Nephron (organoid): Measurements from ENCODE around the gene ASAP2.

Experiments
- H3K27ac Mint-ChIP-seq, 3 experiments: 2 replicates each; pipeline ENCODE4 v1.8.0; 2020; ENCODE audit warnings: mixed read lengths in 3 of 3, mild to moderate bottlenecking in 2 of 3, moderate library complexity in 1 of 3
- H3K27me3 Mint-ChIP-seq: 2 replicates; pipeline ENCODE4 v1.8.0; 2021; ENCODE audit warnings: low read depth, mild to moderate bottlenecking, moderate library complexity, mixed read lengths
- H3K36me3 Mint-ChIP-seq: 2 replicates; pipeline ENCODE4 v1.8.0; 2020; ENCODE audit warnings: low read depth, mixed read lengths
- H3K4me1 Mint-ChIP-seq: 2 replicates; pipeline ENCODE4 v1.8.0; 2020; ENCODE audit warnings: mixed read lengths
- H3K4me3 Mint-ChIP-seq, 3 experiments: 2 replicates each; pipeline ENCODE4 v1.8.0; 2020; ENCODE audit warnings: mild to moderate bottlenecking in 3 of 3, mixed read lengths in 3 of 3, moderate library complexity in 2 of 3
- H3K9me3 Mint-ChIP-seq: 2 replicates; pipeline ENCODE4 v1.8.0; 2020; ENCODE audit warnings: mixed read lengths
- CTCF ChIP-seq, 3 experiments: fragments of 200-600 bp; sonication (generic); IDR thresholded peaks; one replicate each; pipeline ENCODE4 v1.5.0; 2021; ENCODE audit warnings: antibody characterized with exemption in 3 of 3; ENCODE audit not compliant: unreplicated experiment in 3 of 3

ASAP2 gene

DNA sequence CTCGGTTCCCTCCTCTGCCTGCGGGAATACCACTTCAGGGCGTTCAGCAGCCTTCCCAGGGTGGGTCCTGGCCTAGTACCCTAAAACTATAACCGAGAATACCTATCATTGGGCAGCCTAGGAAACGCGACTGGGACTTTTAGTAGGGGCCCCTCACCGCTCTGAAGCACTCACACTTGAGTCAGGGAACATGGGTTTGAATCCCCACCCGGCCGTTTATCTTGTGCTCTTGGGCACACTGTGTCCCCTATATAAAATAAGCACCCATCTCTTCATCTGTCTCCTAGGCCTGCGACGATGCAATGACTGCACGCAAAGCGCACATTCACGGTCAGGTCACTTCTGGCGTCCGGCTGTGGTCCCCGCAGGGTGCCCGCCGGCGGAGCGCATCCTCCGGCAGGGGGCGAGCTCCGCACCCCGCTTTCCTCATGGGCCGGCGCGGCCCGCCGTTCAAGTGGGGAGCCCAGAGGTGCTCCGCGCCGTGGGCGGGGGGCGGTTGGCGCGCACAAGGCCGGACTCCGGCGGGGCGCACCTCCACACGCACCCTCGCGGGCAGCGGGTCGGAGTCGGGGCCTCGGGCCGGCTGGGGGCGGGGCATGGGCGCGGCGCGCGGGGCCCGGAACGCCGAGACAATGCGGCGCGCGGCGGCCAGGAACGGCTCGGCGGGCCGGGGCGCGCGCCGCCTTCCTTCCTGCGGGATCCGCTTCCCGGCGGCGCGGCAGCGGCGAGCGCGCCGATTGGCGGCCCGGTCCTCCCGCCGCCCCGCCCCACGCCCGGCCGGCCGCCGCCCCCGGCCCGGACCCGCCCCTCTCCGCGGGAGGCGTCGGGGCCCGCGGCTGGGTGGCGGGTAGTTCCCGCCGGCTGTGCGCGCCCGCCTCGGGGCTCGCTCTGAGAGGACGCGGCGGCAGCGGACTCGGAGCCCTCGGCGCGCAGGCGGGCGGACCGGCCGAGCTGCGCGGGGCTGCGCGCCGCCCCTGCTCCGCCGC, at the start of gene ASAP2:
TSS of gene ASAP2 (plus strand) at position 850 of the 986 bp plus-strand sequence. CDS start 293 bp downstream, outside the sequence.
- peak; percentile 73 to 75 (median 74) for TF ChIP-seq CTCF (IDR thresholded peaks at IDR 0.05; ENCODE audit: unreplicated experiment in 3 of 3)
- Mint-ChIP-seq H3K9me3 (no peaks in the 10 kb centered on the region), H3K4me3 (peak within 1 kb of the TSS; percentile 88 to 94 (median 91)), H3K27me3 (no peaks in the 10 kb centered on the region), H3K4me1 (peaks cover 29% of the 10 kb centered on the region), H3K27ac (peak within 1 kb of the TSS; percentile 23 to 90 (median 76)), H3K36me3 (peaks cover 4% of the 10 kb centered on the region)

- Mint-ChIP-seq H3K4me3 (no peak overlapping the region), H3K9me3 (no peaks in the 10 kb centered on the region), H3K4me1 (no peaks in the 10 kb centered on the region), H3K27ac (no peak overlapping the region), H3K27me3 (peaks cover 12% of the 10 kb centered on the region), H3K36me3 (no peaks in the 10 kb centered on the region)
- TF ChIP-seq CTCF (IDR thresholded peaks at IDR 0.05; ENCODE audit: unreplicated experiment in 3 of 3) = no peak
These were observed 47.5 kb upstream of the ASAP2 start for GRCh38 chr2:9158786-9159779.

DNA sequence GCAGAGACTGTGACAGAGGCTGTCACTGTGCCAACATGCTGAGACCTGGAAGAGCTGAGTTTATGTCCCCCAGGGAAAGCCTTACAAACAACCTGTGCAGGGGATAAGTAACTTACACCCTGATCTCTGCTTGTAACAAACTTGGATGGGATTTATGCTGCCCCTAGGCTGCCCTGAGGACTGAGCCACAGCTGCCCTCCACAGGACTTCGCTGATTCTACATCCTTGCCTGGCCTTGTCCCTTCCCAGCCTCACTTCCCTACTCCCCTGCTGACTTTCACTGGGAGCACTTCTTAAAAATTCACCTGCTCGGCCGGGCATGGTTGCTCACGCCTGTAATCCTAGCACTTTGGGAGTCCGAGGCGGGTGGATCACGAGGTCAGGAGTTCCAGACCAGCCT, 45.9 kb upstream of the ASAP2 start:
- H3K27me3 Mint-ChIP-seq = peaks cover 8% of the 10 kb centered on the region
- no peaks in the 10 kb centered on the region for H3K4me1 Mint-ChIP-seq
- H3K36me3 Mint-ChIP-seq = no peaks in the 10 kb centered on the region
- H3K27ac Mint-ChIP-seq = no peak overlapping the region
- no peak overlapping the region for H3K4me3 Mint-ChIP-seq
- H3K9me3 Mint-ChIP-seq = no peaks in the 10 kb centered on the region
- TF ChIP-seq CTCF (IDR thresholded peaks at IDR 0.05; ENCODE audit: unreplicated experiment in 3 of 3) = no peak

- no peaks in the 10 kb centered on the region for H3K36me3 Mint-ChIP-seq
- H3K9me3 Mint-ChIP-seq = no peaks in the 10 kb centered on the region
- peaks cover 4% of the 10 kb centered on the region for H3K27me3 Mint-ChIP-seq
- TF ChIP-seq CTCF (IDR thresholded peaks at IDR 0.05; ENCODE audit: unreplicated experiment in 3 of 3) = no peak
- H3K4me3 Mint-ChIP-seq = no peak overlapping the region
- H3K27ac Mint-ChIP-seq = no peak overlapping the region
- no peaks in the 10 kb centered on the region for H3K4me1 Mint-ChIP-seq
These were observed 43.8 kb upstream of the ASAP2 start for GRCh38 chr2:9162841-9163240.

DNA sequence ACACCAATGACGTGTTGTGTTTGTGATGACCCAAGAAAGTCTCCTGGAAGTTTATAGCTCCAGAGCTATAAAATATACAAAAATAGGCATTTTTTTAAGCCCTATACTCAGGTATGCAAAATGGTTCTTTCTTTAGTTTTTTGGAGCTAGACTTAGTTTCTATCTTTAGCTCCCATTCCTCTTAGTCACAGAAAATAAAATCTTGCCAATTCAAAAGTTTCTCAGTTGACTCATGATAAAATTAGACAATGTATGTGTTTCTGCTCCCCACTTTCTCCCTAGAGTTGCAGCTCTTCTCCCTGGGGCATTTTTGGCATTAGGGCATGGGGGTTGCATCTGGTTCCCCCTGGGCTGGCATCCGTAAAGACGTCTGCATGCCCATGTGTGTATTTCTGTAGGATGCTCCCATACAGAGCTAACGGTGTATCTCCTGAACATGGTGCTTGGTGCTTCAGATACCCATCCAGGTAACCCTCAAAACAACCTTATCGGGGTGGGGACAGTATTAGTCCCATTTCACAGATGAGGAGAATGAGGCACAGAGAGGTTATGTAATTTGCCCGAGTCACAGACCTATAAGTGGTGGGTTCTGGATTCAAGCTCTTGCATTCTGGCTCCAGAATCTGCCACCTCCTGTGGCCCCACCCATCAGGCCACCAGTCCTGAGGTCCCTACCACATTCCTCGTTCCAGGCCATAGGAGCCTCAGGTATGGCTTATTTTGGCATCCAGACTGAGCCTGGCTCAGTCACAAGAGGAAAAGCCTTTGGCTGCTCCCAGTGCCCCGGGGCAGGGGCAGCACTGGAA, 43.1 kb upstream of the ASAP2 start:
- H3K27ac Mint-ChIP-seq = no peak overlapping the region
- H3K9me3 Mint-ChIP-seq = no peaks in the 10 kb centered on the region
- no peaks in the 10 kb centered on the region for H3K36me3 Mint-ChIP-seq
- H3K4me3 Mint-ChIP-seq = no peak overlapping the region
- peaks cover 4% of the 10 kb centered on the region for H3K27me3 Mint-ChIP-seq
- H3K4me1 Mint-ChIP-seq = no peaks in the 10 kb centered on the region
- TF ChIP-seq CTCF (IDR thresholded peaks at IDR 0.05; ENCODE audit: unreplicated experiment in 3 of 3) = no peak
